Astrocyte of the spinal cord (primary cell): ENCODE results near the gene TAC4.

Source experiments
- DNase-seq: peaks from one replicate; pipeline ENCODE4 v3.0.0; 2011; ENCODE audit warnings: low read depth, low spot score
- H3K4me3 ChIP-seq: 2 replicates; pipeline ENCODE4 v1.5.1; 2011; ENCODE audit warnings: low read depth, mild to moderate bottlenecking, low read length, moderate library complexity
- in situ Hi-C: cut with HindIII; loops from 2 replicates; pipeline ENCODE4 v1.10.0; 2017; ENCODE audit warnings: low sequenced_read_pairs
- TF ChIP-seq, protein P1 (sequence below): IDR thresholded peaks from 2 replicates; pipeline ENCODE4 v1.5.1; 2012; ENCODE audit warnings: low read depth, mild to moderate bottlenecking, low read length, inconsistent platforms

Gene TAC4

DNA sequence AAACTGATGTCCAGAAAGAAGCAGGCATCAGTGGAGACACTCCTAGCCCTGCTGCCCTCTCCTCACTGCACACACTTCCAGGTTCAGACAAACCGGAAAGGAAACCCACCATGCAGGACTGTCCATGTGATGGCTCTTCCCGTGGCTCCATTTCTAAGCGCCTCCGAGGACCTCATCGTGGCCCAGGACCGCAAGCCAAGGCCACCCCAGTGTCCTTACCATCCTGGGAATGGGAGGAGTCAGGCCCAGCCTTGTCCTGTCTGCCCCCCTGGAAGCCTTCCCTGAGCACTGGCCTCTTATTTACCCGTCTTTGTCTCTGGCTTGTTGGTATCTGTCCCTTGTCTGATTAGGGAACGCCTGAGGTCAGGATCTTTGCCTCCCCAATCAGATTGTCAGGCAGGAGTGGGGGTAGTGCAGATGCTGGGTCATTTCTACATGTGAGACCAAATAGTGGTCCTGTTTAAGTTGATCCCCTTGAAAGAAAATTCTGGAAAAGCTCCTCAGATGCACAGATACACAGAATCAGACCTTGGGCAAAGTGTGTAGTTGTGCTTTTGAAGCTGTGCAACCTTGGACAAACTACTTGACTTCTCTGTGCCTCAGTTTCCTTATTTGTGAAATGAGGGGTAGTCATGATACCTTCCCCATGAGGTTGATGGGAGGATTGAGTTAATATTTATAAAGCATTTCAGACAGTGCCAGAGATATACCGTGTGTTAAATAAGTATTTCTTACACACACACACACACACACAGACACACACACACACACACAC lies 744 bp downstream of the TAC4 start:
- in situ Hi-C loops = no loop called here
- no peak for DNase-seq
- TF ChIP-seq, protein P1, sequence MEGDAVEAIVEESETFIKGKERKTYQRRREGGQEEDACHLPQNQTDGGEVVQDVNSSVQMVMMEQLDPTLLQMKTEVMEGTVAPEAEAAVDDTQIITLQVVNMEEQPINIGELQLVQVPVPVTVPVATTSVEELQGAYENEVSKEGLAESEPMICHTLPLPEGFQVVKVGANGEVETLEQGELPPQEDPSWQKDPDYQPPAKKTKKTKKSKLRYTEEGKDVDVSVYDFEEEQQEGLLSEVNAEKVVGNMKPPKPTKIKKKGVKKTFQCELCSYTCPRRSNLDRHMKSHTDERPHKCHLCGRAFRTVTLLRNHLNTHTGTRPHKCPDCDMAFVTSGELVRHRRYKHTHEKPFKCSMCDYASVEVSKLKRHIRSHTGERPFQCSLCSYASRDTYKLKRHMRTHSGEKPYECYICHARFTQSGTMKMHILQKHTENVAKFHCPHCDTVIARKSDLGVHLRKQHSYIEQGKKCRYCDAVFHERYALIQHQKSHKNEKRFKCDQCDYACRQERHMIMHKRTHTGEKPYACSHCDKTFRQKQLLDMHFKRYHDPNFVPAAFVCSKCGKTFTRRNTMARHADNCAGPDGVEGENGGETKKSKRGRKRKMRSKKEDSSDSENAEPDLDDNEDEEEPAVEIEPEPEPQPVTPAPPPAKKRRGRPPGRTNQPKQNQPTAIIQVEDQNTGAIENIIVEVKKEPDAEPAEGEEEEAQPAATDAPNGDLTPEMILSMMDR = no peak
- H3K4me3 ChIP-seq = no peak overlapping the region

DNA sequence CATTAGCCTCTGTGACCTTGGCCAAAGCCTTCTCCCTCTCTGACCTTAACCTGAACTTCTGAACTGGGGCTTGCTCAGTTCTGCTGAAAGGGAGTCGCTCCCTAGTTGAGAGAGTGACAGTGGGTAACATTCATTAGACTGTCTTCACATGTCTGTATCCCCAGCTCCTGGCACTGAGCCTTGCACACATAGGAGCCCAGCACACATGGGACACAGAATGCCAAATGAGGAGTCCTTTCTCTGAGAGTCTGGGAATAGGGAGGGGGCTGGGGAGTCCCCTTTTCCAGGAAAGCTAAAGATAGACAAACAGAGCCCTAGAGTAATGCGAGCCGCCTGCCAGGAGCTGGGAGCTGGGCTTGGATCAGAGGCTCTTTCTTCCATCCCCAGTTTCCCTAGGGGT lies 2.5 kb downstream of the TAC4 start:
- TF ChIP-seq, protein P1 = no peak
- in situ Hi-C loops = no loop called here
- no peak for DNase-seq
- no peak overlapping the region for H3K4me3 ChIP-seq

DNA sequence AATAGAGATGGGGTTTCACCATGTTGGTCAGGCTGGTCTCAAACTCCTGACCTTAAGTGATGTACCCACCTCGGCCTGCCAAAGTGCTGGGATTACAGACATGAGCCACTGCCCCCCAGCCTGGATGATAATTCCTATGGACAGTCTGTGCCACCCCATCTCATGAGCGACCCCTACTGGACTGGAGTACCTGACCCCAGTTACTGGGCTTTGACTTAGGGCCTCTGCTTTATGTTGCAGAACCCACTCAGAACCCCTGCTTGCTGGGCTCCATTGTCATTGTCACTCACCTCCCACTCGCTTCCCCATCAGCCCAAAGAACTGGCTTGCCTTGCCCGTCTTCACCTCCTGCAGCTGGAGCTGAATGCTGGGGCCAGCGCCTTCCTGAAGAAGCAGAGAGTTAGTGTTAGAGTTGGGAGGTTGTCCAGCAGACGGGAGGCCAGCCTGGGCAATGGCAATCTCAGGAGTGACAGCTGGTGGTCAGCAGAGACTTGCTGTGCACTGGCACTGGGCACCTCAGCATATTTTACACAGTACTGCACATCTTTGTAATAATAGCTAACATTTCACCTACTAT lies 4.0 kb downstream of the TAC4 start:
- in situ Hi-C loops = no loop called here
- no peak for DNase-seq
- H3K4me3 ChIP-seq = no peak overlapping the region
- TF ChIP-seq, protein P1 = peak; percentile 51

DNA sequence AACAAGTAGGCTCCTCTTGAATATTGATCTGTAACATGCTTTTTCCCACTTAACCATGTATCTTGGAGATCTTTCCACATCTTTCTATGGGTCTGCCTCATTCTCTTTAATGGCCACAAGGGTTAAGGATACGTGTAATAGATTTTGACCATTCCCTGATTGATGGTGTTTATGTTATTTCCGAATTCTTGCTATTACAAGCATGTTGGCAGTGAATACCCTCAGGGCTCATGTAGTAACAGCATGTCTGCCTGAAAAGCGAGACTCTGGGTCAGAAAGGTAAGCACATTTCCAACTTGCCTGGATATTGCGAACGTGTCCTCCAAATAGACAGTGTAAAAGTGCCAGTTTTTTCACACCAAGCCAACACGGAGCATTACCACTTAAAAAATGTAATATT lies 5.0 kb downstream of the TAC4 start:
- DNase-seq = no peak
- TF ChIP-seq, protein P1 = no peak
- H3K4me3 ChIP-seq = no peak overlapping the region
- in situ Hi-C loops = no loop called here

DNA sequence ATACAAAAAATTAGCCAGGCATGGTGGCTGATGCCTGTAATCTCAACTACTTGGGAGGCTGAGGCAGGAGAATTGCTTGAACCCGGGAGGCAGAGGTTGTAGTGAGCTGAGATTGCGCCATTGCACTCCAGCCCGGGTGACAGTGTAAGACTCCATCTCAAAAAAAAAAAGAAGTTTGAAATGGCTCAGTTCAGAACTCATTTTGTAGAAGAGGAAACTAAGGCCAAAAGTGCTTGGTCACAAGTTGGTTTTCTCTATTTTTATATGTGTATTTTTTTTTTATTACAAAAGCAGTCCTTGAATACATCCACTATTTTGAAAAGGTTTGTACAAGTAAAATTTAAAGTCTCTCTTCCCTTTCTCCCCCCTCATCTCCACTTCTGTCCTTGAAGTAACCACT lies 5.5 kb downstream of the TAC4 start:
- H3K4me3 ChIP-seq = no peak overlapping the region
- DNase-seq = no peak
- TF ChIP-seq, protein P1 = no peak
- in situ Hi-C loops = no loop called here

DNA sequence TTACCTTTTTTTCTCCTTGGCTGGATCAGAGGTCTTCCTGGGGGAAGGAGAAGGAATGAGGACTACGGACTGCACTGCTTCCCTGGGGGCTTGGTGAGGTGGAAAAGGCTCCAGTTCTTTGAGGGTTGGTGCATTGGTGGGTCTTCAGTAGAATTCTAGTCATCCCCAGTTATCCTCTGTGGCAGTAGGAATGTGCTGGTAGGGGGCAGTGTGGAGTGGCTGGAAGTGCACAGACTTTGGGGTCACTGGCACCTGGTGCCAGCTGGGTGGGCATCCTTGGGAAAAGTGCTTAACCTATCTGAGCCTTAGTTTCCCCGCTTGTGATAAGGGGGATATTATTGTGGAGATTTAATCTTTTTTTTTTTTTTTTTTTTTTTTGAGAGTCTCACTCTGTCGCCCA lies 6.3 kb downstream of the TAC4 start:
- no peak for DNase-seq
- H3K4me3 ChIP-seq = no peak overlapping the region
- TF ChIP-seq, protein P1 = peak; percentile 6
- in situ Hi-C loops = no loop called here
